ENCODE data around the gene MLPH.
A peak's percentile ranks its signal among the peaks of the same experiment; 100 is the strongest.
"Not testable (repeated sequence)": the region's sequence is repeated elsewhere in the genome, so short reads cannot be mapped to it uniquely, and the experiment has no call there.

The MLPH gene

DNA sequence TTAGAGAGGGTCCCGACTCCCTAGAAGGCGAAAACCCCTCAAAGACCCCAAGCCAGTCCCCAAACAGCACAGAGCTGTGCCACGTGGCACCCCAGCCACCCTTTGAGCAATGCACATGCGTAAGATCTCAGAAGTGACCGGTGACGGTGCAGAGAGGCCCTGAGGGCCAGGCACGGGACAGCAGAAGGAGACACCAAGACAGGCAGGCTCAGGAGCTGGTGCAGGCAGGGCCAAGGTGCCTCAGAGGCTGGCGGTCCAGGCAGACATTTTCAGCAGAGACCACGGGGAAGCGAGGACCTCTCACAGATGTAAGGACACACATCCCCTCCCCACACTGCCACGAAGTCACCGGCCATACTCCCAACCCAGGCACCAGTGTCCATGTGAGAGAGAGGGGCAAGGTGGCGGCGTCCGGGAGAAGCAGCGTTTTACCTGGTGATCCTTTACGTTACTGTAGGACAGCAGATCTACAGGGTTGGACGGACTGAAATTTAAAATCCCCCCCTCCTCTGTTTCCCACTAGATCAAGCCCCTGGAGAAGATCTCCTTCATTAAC lies 105.5 kb downstream of the MLPH start:
- no peak for DNase-seq

DNA sequence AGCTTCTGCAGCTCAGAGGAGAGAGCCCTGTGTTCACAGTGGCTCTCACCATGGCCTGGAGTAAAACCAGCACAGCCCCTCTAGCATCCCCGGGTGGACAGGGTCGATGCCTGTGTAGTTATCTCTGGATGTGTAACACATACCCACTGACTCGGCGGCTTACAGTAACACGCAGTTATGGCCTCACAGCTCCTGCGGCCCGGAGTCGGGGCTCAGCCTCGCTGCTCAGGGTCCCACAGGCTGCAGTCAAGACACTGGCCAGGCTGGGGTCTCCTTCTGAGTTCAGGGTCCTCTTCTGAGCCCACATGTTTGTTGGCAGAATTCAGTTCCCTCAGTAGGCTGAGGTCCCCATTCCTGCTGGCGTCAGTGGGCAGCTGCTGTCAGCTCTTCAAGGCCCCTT lies 106.0 kb downstream of the MLPH start:
- no peak for DNase-seq

DNA sequence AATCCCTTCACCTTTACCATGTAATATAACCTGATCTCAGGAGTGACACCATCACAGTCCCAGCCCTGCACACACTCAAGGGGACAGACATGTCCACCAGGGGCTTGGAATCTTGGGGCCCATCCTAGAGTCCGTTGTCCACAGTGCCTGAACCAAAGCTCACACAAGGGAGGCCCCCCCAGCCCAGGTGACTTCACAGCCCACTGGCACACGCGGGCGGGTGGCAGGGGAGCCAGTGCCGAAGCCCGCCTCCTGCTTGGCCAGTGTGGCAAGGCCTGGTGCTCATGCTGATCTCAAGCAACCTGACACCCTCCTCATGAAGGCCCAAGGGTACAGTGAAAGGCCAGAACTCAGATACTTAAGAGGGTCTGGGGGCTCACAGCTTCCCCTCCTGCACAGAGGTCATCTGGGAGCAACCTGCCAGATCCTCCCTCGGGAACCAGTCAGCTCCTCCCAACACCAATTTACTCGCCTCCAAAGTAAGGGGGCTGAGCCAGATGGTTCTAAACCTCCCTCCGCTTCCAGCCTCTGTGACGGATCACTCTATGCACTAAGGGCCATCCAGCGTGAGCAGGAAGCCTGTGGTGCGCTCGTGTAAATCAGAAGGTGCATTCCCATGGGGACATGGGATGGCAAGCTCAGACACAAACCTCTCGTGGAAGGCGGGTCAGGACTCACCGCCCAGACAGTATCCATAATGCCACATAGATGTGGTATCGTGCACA lies 106.7 kb downstream of the MLPH start:
- DNase-seq: peak in 1 of 2 experiments; percentile 42

DNA sequence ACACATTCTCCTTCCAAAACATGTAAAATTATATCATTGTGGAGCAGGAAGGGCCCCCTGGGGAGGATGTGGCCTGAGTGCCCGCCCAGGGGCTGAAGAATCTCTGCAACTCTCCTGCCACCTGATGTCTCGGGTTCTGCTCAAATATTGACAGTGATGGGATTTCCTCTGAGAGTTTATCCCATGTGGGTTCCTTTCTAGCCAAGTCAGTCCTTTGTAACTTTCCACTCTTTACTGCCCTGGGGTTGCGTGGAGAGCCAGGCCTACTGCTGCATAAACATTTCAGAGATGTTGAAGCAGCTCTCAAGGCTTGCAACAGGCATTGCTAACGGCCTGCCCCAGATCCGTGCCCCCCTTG lies 107.4 kb downstream of the MLPH start:
- no peak for DNase-seq

DNA sequence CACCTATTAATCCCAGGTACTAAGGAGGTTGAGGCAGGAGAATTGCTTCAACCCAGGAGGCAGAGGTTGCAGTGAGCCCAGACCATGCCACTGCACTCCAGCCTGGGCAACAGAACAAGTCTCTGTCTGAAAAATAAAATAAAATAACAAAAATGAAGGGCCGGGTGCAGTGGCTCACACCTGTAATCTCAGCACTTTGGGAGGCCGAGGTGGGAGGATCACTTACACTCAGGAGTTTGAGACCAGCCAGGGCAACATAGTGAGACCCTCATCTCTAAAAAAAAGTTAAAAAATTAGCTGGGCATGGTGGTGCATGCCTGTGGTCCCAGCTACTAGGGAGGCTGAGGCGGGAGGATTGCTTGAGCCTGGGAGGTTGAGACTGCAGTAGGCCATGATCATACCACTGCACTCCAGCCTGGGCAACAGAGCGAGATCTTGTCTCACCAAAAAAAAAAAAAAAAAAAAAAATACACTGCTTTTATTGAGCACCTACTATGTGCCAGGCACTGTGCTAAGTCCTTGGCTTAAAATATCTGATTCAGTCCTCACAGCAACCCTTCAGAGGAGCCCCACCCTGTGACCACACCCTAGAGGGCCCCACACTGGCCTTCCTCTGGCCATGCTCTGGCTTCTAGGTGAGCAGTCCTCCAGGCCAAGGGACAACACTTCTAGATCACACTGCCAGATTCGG lies 108.9 kb downstream of the MLPH start:
- DNase-seq: not testable (repeated sequence)

DNA sequence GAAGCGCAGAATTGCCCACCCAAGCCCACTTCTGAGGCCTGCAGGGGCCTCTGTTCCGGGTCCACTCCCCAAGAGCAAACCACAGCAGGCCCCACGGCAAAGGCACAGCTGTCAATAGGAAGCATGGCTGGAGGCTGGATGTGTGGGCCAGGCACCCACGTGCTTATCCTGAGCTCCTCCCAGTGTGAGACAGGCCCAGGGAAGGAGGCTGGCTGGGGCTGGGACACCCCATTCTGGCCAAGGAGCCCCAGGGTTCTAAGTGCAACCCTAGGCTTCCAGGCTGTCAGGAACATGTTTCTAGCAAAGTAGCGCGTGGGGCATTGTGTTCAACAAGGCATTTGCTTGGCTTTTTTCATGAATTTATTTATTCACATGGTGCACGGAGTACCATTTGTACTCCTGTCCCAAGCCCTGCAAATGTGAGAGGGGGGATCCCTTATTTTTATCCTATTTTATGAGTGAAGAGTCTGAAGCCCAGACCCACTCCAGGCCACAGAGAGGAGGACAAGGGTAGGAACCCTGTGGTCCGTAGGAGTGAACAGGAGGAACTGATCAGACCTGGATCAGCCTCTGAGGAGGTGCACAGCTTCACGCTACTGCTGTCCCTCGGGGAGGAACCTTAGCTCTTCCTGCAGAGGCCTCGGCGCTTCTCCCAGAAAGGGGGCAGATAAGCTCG lies 109.6 kb downstream of the MLPH start:
- no peak for DNase-seq

DNA sequence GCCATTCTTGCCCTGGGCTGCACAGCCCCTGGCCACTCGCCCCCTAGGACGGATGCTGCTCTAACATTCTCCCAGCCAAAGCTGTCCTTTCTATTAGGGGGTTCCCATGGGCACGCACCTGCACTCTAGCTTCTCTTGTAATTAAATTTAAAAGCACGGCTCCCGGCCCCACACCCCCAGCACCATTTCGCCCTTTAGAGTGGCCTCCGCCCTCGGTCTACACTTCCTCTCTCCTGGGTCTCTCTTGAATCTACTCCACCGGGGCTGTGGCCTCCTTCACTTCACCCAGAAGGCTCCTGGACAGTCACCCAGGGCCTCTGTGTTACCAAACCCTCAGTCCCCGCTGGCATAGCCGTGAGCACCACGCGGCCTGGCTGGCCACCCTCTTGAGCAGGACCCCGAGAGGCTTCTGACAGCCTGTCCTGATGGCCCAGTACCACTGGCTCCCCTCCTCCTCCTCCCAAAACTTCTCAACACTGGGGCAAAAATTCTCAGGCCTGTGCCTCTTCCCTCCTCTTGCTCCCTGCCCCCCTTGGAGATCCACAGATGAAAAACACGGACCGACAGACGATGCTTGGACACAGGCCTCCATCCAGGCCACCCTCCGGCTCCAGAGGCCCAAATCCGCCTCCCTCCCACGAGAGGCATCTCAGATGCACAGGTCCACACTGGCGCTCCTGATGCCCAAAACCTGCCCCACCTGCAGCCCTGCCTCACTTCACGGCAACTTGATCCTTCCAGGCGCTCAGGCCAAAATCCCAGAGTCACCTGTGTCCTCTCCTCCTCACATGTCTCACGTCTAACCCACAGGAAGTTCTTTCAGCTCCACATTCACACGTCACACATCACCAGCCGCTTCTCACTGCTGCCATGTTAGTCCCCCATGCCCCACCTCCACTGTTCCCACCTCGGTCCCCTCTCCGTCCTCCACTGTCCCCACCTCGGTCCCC lies 110.4 kb downstream of the MLPH start:
- no peak for DNase-seq

DNA sequence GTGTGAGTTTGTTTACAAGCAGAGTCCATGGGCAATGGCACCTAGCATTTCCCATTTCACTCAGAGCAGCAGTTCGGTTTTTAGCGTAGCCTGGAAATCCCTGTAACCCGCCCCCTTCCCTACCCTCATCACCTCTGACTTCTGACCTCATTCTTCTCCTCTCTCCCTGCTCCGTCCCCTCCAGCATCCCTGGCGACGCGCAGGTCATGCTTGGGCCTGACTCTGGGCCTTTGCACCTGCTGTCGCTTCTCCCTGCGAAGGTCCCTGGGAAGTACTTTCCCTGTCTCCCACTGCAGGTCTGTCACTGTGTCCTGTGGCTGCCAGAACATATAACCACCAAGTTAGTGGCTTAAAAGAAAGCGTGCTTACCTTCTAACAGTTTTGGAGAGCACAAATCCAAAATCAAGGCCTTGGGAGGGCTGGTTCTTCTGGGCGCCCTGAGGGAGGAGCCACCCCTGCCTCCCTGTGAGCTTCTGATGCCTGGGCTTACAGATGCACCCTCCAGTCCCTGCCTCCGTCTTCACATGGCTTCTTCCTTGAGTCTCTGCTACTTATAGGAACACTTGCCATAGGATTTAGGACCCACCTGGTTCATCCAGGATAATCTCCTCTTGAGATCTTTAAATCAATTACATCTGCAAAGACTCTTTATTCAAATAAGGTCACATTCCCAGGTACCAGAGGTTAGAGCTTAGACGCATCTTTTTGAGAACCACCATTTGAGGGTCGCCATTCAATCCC lies 111.6 kb downstream of the MLPH start:
- no peak for DNase-seq

DNA sequence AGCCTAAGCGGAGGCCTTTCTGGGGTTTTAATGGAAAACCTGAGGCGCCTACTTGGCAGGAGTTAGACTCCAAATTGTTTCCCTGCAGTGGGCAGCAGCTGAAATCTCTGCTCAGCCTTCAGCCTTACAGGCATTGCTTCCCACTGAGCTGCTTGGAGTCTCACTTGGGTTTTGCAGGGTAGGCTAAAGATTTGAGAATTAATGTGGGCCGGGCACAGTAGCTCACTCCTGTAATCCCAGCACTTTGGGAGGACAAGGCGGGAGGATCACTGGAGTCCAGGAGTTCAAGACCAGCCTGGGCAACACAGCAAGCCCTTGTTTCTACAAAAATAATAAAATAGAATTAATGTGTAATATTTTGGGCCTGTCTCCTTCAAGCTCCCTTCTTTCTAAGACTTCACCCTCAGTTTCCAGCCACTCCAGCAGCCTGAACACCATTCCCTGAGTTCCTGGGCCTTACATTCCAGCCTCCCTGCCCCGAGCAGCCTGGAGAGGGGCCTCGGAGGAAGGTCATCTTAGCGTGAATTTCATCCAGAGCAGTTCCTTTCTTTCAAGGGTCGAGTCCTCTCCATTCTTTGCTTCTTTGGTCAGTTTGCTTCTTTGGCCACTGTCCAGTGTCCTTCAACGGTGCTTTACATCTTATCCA lies 112.5 kb downstream of the MLPH start:
- no peak for DNase-seq

DNA sequence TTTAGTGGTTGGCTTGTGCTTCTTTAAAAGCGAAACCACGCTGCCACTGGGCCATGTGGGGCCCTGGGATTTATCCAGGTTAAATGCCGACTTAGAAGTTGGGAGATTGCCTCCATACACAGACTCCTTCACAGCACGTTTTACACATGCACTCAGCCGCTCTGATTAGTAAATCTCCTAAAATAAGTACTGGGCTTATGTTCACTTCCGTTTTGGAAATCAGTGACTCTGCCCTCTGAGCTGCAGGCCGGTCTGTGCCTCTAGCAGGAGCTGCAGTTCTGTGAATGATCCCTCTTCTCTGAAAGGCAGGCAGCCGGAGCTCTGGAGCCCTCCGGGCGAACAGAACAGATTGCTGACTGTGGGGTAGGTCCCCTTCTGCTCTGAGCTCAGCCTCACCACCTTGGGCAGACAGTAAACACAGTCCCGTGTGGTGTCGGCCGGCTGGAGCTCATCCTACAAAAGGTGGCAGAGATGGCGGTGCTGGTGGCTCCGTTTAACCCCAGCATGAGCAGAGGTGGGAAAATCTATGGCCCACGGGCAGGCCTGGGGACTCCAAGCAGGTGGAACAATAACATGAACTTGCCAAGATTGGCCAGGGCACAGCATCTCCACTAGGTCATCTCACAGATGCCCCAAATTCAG lies 113.3 kb downstream of the MLPH start:
- no peak for DNase-seq

DNA sequence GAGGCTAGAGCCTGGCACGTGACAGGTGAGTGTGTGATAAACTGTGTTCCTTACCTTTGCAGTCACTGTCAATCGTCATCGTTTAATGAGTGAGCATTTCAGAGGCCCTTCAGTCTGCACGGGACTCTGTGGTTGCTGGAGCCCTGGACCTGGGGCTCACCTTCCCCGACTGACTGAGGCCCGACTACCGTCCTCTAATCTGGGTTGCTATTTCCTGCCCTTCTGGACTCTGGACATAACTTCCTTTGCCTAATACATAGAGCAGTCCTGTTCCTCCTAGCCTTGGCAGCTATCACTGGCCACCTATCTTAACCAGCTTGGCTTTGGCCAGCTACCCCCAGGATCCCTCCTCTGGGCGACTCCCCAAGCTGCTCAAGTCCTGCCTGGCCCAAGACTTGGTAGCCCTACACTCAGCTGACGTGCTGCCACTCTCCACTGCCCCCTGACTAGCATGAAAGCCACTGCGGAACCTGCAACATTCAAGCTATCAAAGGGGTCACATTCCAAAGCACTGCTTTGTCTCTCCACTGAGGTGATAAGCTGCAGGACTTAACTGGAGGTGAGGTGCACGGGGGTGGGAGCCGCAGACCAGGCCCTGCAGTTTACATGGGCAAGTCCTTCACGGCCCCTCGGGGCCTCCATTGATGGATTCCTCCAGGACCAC lies 114.5 kb downstream of the MLPH start:
- DNase-seq: no peak

DNA sequence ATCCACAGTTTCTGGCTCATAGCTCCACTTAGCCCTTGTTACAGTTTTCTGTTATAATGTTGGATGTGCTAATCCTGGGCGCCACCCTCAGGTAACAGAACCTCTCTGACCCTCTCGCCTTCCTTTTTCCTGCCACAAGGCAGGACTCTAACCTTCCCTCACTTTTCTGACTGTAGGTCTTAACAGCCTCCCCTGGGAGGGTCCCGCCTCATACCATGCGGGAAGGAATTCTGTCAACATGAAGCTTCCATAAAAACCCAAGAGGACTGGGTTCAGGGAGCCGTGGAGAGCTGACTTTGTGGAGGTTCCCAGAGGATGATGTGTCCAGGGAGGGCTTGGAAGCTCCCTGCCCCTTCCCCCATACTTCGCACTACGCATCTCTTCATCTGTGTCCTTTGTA lies 115.4 kb downstream of the MLPH start:
- DNase-seq: no peak

DNA sequence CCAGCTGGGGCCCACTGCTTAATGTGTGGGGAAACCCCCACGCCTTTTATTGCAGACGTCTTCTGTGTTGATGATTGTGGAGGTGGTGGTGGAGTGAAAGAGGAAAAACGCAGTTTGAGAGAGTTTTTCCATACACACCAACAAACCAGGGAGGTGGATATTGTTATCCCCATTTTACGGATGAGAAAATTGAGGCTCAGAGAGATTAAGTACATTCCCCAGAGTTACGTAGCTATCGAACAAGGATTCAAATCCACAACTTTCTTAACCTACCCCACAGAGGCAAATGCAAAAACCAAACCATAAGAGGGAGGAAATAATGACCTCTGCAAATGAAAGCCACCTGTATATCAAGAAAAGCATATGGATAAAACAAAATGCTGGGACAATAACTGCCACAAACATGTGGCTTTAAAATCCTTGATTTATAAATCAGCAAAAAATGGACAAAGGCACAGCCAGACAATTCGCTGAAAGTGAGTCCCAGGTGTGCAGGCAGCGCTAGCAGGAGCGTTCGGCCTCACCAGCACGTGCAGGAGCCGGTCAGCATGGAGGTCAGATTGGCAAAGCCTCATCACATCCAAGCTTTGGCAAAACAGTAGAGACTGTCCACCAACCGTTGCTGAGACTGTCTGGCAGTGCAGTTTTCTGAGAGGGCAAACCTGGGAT lies 116.1 kb downstream of the MLPH start:
- no peak for DNase-seq

DNA sequence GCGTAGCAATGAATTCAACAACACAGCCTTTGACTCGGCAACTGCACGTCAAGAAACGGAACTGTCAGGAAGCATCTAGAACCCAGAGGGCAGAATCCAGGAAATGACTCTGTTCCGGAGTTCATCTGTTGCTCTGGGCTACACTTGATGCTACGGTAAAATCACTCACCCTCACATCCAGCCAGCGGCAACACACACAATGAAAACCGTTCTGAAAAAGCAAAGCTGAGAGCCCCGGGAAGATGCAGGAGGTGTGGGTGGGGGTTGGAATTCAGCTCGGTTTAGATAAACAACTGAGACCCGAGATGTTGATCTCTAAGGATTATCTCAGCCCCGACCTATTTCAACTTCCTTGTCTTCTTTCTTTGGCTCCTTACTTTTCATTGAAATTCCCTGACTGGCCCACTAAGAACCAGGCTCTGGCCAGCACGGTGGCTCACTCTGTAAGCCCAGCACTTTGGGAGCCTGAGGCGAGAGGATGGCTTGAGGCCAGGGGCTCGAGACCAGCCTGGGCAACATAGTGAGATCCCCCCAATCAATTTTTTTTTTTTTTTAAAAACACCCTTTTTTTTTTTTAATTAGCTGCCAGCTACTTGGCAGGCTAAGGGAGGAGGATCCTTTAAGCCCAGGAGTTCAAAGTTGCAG lies 116.8 kb downstream of the MLPH start:
- no peak for DNase-seq

DNA sequence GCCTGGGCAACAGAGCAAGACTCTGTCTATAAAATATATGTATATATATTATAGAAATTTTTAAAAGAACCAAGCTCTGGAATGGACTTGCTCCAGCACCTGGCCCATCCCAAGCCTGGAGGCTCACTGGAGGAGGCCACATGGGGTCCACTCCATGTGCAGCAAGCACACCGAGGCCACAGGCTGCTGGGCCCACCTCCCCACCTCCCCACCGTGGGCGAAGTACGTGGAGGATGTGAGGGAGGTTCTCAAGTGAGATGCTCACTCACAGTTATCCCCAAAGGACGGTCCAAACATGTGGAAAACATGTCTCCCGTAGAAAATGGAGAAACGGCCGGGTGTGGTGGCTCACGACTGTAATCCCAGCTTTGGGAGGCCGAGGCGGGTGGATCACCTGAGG lies 117.3 kb downstream of the MLPH start:
- no peak for DNase-seq

All from NCI-H526 (cell line).